GM23248 (cell line): Measurements from ENCODE around the gene TBC1D10B. TPM values are rescaled to one million over a fixed set of nuclear protein-coding genes. Genes with fewer than 3 reads are reported as not detected.
A peak's percentile ranks its signal among the peaks of the same experiment; 100 is the strongest.

ENCODE experiments used
- DNase-seq: peaks from one replicate; pipeline ENCODE4 v3.0.0-alpha.2; 2015
- H2AFZ ChIP-seq: fragments of 200-600 bp; sonication (generic); 2 replicates; pipeline ENCODE4 v1.6.1; 2016; ENCODE audit warnings: antibody characterized with exemption
- H3F3A ChIP-seq: fragments of 200-600 bp; sonication (generic); 2 replicates; pipeline ENCODE4 v1.6.1; 2016; ENCODE audit warnings: mild to moderate bottlenecking, antibody characterized with exemption, mixed run types; ENCODE audit not compliant: insufficient read depth
- H3K27ac ChIP-seq: fragments of 200-600 bp; sonication (generic); 2 replicates; pipeline ENCODE4 v1.5.1; 2016; ENCODE audit warnings: mild to moderate bottlenecking
- H3K27me3 ChIP-seq: fragments of 200-600 bp; sonication (generic); replicated peaks from 2 replicates; pipeline ENCODE4 v1.6.1; 2016; ENCODE audit warnings: mild to moderate bottlenecking; ENCODE audit not compliant: insufficient read depth
- H3K36me3 ChIP-seq: fragments of 200-600 bp; sonication (generic); 2 replicates; pipeline ENCODE4 v1.6.1; 2016; ENCODE audit warnings: low read depth, mild to moderate bottlenecking
- H3K4me1 ChIP-seq: fragments of 200-600 bp; sonication (generic); 2 replicates; pipeline ENCODE4 v1.6.1; 2016; ENCODE audit warnings: mild to moderate bottlenecking; ENCODE audit not compliant: insufficient read depth
- H3K4me2 ChIP-seq: fragments of 200-600 bp; sonication (generic); one replicate; pipeline ENCODE4 v1.6.1; 2016; ENCODE audit warnings: mild to moderate bottlenecking; ENCODE audit not compliant: unreplicated experiment
- H3K4me3 ChIP-seq: fragments of 200-600 bp; sonication (generic); 2 replicates; pipeline ENCODE4 v1.5.1; 2016; ENCODE audit warnings: mild to moderate bottlenecking
- H3K79me2 ChIP-seq: fragments of 200-600 bp; sonication (generic); 2 replicates; pipeline ENCODE4 v1.6.1; 2016; ENCODE audit warnings: mild to moderate bottlenecking; ENCODE audit not compliant: insufficient read depth
- H3K9ac ChIP-seq: fragments of 200-600 bp; sonication (generic); 2 replicates; pipeline ENCODE4 v1.6.1; 2016; ENCODE audit warnings: mild to moderate bottlenecking
- H3K9me2 ChIP-seq: fragments of 200-600 bp; sonication (generic); 2 replicates; pipeline ENCODE4 v1.6.1; 2016; ENCODE audit warnings: mixed run types, mild to moderate bottlenecking, moderate library complexity; ENCODE audit not compliant: insufficient read depth
- H3K9me3 ChIP-seq: fragments of 200-600 bp; sonication (generic); one replicate; pipeline ENCODE4 v1.6.1; 2017; ENCODE audit warnings: low read depth
- H4K20me1 ChIP-seq: fragments of 200-600 bp; sonication (generic); 2 replicates; pipeline ENCODE4 v1.6.0; 2016; ENCODE audit not compliant: insufficient read depth
- EZH2 ChIP-seq: fragments of 200-600 bp; sonication (generic); IDR thresholded peaks from 2 replicates; pipeline ENCODE4 v1.6.1; 2018; ENCODE audit warnings: antibody characterized with exemption, mild to moderate bottlenecking; ENCODE audit not compliant: insufficient read depth, poor library complexity, severe bottlenecking
- EZH2phosphoT487 ChIP-seq: fragments of 200-600 bp; sonication (generic); IDR thresholded peaks from 2 replicates; pipeline ENCODE4 v1.6.1; 2018; ENCODE audit warnings: antibody characterized with exemption, moderate library complexity, mild to moderate bottlenecking, low read depth; ENCODE audit not compliant: insufficient read depth
- WGBS, 2 experiments: methylation state at CpG; one replicate each; pipeline ENCODE4 v1.1.6; 2015 to 2017; ENCODE audit warnings: low lambda C conversion rate in 2 of 2, low coverage in 1 of 2; ENCODE audit errors: missing lambda C conversion rate in 2 of 2; 5-methylcytosine and 5-hydroxymethylcytosine counted together
- in situ Hi-C: fragments of 300-500 bp; cut with MboI; formaldehyde crosslinking; loops from 2 replicates; pipeline ENCODE4 v1.15.0; 2020
- polyA plus RNA-seq: library from polyadenylated mRNA; unstranded; fragments of >200 nt; fragmentation: Nextera tagmentation; extraction: Ambion mirVana; gene quantifications from 2 replicates; pipeline ENCODE4 v1.2.1, GENCODE V29; 2016
- total RNA-seq: library from RNA; depleted of rRNA; stranded (reverse); fragments of >200 nt; shearing (Covaris generic); gene quantifications from 2 replicates; pipeline ENCODE4 v1.2.3, GENCODE V29; 2014; rRNA removed

The TBC1D10B gene, protein sequence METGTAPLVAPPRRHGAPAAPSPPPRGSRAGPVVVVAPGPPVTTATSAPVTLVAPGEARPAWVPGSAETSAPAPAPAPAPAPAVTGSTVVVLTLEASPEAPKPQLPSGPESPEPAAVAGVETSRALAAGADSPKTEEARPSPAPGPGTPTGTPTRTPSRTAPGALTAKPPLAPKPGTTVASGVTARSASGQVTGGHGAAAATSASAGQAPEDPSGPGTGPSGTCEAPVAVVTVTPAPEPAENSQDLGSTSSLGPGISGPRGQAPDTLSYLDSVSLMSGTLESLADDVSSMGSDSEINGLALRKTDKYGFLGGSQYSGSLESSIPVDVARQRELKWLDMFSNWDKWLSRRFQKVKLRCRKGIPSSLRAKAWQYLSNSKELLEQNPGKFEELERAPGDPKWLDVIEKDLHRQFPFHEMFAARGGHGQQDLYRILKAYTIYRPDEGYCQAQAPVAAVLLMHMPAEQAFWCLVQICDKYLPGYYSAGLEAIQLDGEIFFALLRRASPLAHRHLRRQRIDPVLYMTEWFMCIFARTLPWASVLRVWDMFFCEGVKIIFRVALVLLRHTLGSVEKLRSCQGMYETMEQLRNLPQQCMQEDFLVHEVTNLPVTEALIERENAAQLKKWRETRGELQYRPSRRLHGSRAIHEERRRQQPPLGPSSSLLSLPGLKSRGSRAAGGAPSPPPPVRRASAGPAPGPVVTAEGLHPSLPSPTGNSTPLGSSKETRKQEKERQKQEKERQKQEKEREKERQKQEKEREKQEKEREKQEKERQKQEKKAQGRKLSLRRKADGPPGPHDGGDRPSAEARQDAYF
- total RNA-seq = 41.2 and 43.9 TPM in 2 replicates
- 10.3 and 12.2 TPM in 2 replicates for polyA plus RNA-seq

DNA sequence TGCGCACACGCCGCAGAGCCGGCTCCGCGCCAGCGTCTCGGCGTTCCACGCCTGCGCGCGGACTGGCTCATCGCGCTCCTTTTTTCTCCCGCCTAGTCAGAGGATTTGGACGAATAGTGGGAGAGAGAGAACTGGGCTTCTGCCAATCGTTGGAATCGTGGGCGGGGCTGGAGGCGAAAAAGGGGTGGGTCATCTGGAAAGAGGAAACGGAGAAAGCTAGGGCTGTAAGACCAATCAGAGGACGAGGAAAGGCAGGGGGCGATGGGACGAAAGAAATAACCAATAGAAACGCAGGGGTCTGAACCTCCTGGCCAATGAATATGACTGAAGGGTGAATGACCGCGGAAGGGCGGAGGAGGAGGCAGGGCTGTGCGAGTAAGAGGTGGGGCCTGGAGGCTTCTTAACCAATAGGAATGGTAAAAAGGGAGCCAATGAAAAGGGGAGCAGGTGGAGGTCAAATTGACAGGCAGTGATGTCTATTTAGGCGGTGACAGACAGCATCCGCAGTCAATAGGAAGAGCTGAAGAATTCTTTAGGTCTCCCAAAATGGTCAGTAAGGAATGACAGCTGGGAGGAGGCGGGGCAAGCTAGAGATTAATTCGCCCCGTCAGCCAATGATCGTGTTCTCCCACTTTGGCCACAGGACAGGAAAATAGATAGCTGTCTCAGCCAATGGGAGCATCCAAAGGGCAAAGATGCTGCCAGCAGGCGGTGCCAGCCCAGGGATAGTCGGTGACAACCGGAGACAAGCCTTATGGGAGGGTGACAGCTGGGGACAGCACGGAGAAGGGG, at the start of gene TBC1D10B:
Gene TBC1D10B (minus strand): TSS at position 39 of the 792 bp plus-strand sequence. CDS start 311 bp downstream, outside the sequence.
- in situ Hi-C loops = no loop called here
- Histone ChIP-seq H3K36me3 (no peaks in the 10 kb centered on the region; the same call in 1 of the 2 replicates), H3K4me2 (peak within 1 kb of the TSS; percentile 100), H3K79me2 (peaks cover 42% of the 10 kb centered on the region), H3F3A (peaks cover 10% of the 10 kb centered on the region; the same call in 1 of the 2 replicates), H3K4me1 (peaks cover 23% of the 10 kb centered on the region), H3K9me3 (no peaks in the 10 kb centered on the region), H4K20me1 (no peaks in the 10 kb centered on the region; the same call in 1 of the 2 replicates), H2AFZ (peak within 1 kb of the TSS; percentile 77), H3K9ac (peak within 1 kb of the TSS; percentile 80), H3K9me2 (no peaks in the 10 kb centered on the region), H3K27ac (peak within 1 kb of the TSS; percentile 71), H3K27me3 (no peaks in the 10 kb centered on the region), H3K4me3 (peak within 1 kb of the TSS; percentile 94)
- peak; percentile 99 for DNase-seq
- 0 to 1% methylated on average over 30 to 40 of the region's 40 CpGs for WGBS, 2 experiments
- TF ChIP-seq EZH2 (no peak), EZH2phosphoT487 (no peak)

DNA sequence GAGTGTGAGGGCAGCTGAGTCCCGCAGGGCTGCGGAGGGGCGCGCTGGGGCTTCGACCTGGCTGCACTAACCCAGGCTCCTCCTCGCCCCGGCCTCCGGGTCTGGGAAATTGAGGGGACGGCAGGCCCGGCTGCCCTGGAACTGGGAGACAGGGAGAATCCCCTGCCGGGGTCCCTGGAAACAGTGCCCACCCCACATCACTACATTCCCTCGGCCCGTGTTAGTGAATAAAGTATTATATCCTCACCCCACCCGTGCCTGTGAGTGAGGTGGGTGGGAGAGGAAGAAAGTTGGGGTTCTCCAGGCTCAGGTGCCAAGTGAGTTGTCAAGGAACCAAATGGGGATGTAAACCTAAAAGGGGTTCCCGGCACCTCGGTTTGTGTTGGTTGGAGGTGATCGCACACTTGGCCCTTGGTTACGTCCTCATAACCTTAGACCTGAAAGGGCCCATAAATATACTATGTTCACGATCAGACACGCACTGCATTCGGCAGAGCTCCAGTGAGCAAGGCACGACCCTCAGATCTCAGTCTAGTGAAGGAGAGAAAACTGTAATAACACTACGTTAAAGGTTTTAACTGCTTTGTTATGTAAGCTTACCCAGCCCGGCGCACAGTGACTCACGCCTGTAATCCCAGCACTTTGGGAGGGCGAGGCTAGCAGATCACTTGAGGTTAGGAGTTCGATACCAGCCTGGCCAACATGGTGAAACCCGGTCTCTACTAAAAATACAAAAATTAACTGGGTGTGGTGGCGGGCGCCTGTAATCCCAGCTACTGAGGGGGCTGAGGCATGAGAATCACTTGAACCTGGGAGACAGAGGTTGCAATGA, 48.3 kb upstream of the TBC1D10B start:
- no peak for TF ChIP-seq EZH2phosphoT487
- no peak for TF ChIP-seq EZH2
- WGBS, 2 experiments = 75 to 78% methylated on average over 28 to 30 of the region's 31 CpGs
- no peaks in the 10 kb centered on the region for H3K4me1 ChIP-seq
- peak overlapping the region; percentile 58; the same call in 1 of the 2 replicates for H3K9ac ChIP-seq
- in situ Hi-C loops = loop anchor here (25.0 kb wide), 1 partner anchor 306 kb away; the partner anchor contains the start of genes GDPD3 and MAPK3
- peak overlapping the region; percentile 60 for H2AFZ ChIP-seq
- H3K9me3 ChIP-seq = no peaks in the 10 kb centered on the region
- DNase-seq = no peak
- peaks cover 24% of the 10 kb centered on the region for H3F3A ChIP-seq
- no peaks in the 10 kb centered on the region for H4K20me1 ChIP-seq
- H3K27me3 ChIP-seq = no peaks in the 10 kb centered on the region
- 0 out of 2 replicates have a peak, but pooled peaks cover 9% of the 10 kb centered on the region for H3K79me2 ChIP-seq
- H3K36me3 ChIP-seq = no peaks in the 10 kb centered on the region
- peak overlapping the region; percentile 69 for H3K4me3 ChIP-seq
- no peak overlapping the region for H3K4me2 ChIP-seq
- H3K9me2 ChIP-seq = no peaks in the 10 kb centered on the region
- no peak overlapping the region for H3K27ac ChIP-seq

DNA sequence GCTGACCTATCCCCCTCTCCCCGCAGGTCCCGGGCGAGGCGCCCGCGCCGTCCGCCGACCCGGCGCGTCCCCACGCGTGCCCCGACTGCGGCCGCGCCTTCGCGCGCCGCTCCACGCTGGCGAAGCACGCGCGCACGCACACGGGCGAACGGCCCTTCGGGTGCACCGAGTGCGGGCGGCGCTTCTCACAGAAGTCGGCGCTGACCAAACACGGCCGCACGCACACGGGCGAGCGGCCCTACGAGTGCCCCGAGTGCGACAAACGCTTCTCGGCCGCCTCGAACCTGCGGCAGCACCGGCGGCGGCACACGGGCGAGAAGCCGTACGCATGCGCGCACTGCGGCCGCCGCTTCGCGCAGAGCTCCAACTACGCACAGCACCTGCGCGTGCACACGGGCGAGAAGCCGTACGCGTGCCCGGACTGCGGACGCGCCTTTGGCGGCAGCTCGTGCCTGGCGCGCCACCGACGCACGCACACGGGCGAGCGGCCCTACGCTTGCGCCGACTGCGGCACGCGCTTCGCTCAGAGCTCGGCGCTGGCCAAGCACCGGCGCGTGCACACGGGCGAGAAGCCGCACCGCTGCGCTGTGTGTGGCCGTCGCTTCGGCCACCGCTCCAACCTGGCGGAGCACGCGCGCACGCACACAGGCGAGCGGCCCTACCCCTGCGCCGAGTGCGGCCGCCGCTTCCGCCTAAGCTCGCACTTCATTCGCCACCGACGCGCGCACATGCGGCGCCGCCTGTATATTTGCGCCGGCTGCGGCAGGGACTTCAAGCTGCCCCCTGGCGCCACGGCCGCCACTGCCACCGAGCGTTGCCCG, 47.4 kb upstream of the TBC1D10B start:
- no peaks in the 10 kb centered on the region for H4K20me1 ChIP-seq
- no peaks in the 10 kb centered on the region for H3K4me1 ChIP-seq
- 1 to 3% methylated on average over 85 to 117 of the region's 140 CpGs for WGBS, 2 experiments
- no peaks in the 10 kb centered on the region for H3K27me3 ChIP-seq
- peak overlapping the region; percentile 58 for H3K9ac ChIP-seq
- no peaks in the 10 kb centered on the region for H3K9me2 ChIP-seq
- peaks cover 24% of the 10 kb centered on the region for H3F3A ChIP-seq
- H2AFZ ChIP-seq = peak overlapping the region; percentile 60
- H3K4me2 ChIP-seq = peak overlapping the region; percentile 65
- H3K9me3 ChIP-seq = no peaks in the 10 kb centered on the region
- H3K79me2 ChIP-seq = 0 out of 2 replicates have a peak, but pooled peaks cover 15% of the 10 kb centered on the region
- H3K36me3 ChIP-seq = peaks cover 5% of the 10 kb centered on the region; the same call in 1 of the 2 replicates
- in situ Hi-C loops = loop anchor here (25.0 kb wide), 1 partner anchor 305 kb away; the partner anchor contains the start of genes GDPD3 and MAPK3
- peak overlapping the region; percentile 69 for H3K4me3 ChIP-seq
- H3K27ac ChIP-seq = 0 out of 2 replicates have a peak overlapping the region, but pooled peaks have one; percentile 2
- no peak for TF ChIP-seq EZH2
- no peak for TF ChIP-seq EZH2phosphoT487
- DNase-seq = peak; percentile 94
